Activated T-cell treated with anti-CD3 and anti-CD28 coated beads, Interleukin-2, amount 50 U/mL, for 72 hours (primary cell): Measurements from ENCODE around the gene CACNB4. TPM values are rescaled to one million over a fixed set of nuclear protein-coding genes. Genes with fewer than 3 reads are reported as not detected.

Source experiments
- ATAC-seq, 2 donors: fragments of 150-1000 bp; cut with Tn5 transposase; replicated peaks in 1 of 2; 2 replicates each; pipeline ENCODE4 v1.10.0; 2021; ENCODE audit warnings: moderate library complexity in 2 of 2, mild to moderate bottlenecking in 1 of 2
- DNase-seq, 2 donors: peaks; one replicate each; pipeline ENCODE4 v3.0.0; 2021 to 2022; ENCODE audit warnings: mixed read lengths in 1 of 2
- H3K27ac Mint-ChIP-seq: one replicate; pipeline ENCODE4 v1.8.0; 2022; ENCODE audit warnings: mild to moderate bottlenecking, moderate library complexity, mixed read lengths
- H3K27me3 Mint-ChIP-seq: one replicate; pipeline ENCODE4 v1.8.0; 2022; ENCODE audit warnings: low read depth, mixed read lengths
- H3K36me3 Mint-ChIP-seq, 2 donors: one replicate each; pipeline ENCODE4 v1.8.0; 2022; ENCODE audit warnings: mixed read lengths in 2 of 2, mild to moderate bottlenecking in 1 of 2; ENCODE audit not compliant: insufficient read depth in 2 of 2
- H3K4me1 Mint-ChIP-seq: one replicate; pipeline ENCODE4 v1.8.0; 2022; ENCODE audit warnings: low read depth, mixed read lengths
- H3K4me3 Mint-ChIP-seq, 2 donors: one replicate each; pipeline ENCODE4 v1.8.0; 2022; ENCODE audit warnings: mild to moderate bottlenecking in 2 of 2, mixed read lengths in 2 of 2, moderate library complexity in 2 of 2
- H3K9me3 Mint-ChIP-seq, 2 donors: one replicate each; pipeline ENCODE4 v1.8.0; 2022; ENCODE audit warnings: mixed read lengths in 2 of 2
- total RNA-seq, 2 donors: library from RNA; stranded (reverse); gene quantifications; one replicate each; pipeline ENCODE4 v1.2.3, GENCODE V29; 2022

CACNB4 gene
- total RNA-seq, 2 donors from 2014 or later: 0.31 to 0.56 TPM

GRCh38 chr2:151869291-151869690 lies 229.6 kb downstream of the CACNB4 start:
- no peak overlapping the region for H3K4me3 Mint-ChIP-seq
- H3K4me1 Mint-ChIP-seq: no peaks in the 10 kb centered on the region
- H3K27ac Mint-ChIP-seq: no peak overlapping the region
- H3K27me3 Mint-ChIP-seq: peaks cover 12% of the 10 kb centered on the region
- H3K9me3 Mint-ChIP-seq: no peaks in the 10 kb centered on the region
- no peaks in the 10 kb centered on the region for H3K36me3 Mint-ChIP-seq
- DNase-seq (no peak), ATAC-seq (no peak)

- Mint-ChIP-seq H3K9me3 (no peaks in the 10 kb centered on the region), H3K27ac (no peak overlapping the region), H3K27me3 (peaks cover 6% of the 10 kb centered on the region), H3K4me3 (no peak overlapping the region), H3K36me3 (no peaks in the 10 kb centered on the region), H3K4me1 (no peaks in the 10 kb centered on the region)
- DNase-seq: no peak
- ATAC-seq: no peak
These were observed 236.1 kb downstream of the CACNB4 start for GRCh38 chr2:151862700-151863099.

DNA sequence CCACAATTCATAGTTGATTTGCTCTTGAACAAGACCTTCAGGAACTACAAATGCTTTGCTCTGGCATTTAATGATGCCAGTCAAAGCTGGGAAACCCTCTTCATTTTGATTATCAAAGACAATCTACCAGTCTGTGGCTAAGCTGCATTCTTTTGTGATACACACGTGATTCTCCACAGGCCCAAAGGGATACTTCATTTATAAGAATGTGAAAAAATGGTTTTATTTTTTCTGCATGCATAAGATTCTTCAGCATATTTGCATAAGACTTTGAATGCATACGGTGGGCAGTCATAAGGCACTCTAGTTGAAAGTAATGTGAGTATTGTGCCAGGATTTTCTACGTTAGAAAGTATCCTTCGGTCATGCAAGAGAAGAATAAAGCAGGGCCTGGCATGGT lies 237.7 kb downstream of the CACNB4 start:
- Mint-ChIP-seq H3K27ac (no peak overlapping the region), H3K4me3 (no peak overlapping the region), H3K27me3 (peaks cover 1% of the 10 kb centered on the region), H3K36me3 (no peaks in the 10 kb centered on the region), H3K4me1 (no peaks in the 10 kb centered on the region), H3K9me3 (no peaks in the 10 kb centered on the region)
- no peak for ATAC-seq
- no peak for DNase-seq

- no peaks in the 10 kb centered on the region for H3K4me1 Mint-ChIP-seq
- no peaks in the 10 kb centered on the region for H3K36me3 Mint-ChIP-seq
- H3K4me3 Mint-ChIP-seq: no peak overlapping the region
- no peak for ATAC-seq
- H3K27me3 Mint-ChIP-seq: no peaks in the 10 kb centered on the region
- DNase-seq: no peak
- H3K9me3 Mint-ChIP-seq: no peaks in the 10 kb centered on the region
- no peak overlapping the region for H3K27ac Mint-ChIP-seq
These were observed 238.2 kb downstream of the CACNB4 start for GRCh38 chr2:151860613-151861146.

DNA sequence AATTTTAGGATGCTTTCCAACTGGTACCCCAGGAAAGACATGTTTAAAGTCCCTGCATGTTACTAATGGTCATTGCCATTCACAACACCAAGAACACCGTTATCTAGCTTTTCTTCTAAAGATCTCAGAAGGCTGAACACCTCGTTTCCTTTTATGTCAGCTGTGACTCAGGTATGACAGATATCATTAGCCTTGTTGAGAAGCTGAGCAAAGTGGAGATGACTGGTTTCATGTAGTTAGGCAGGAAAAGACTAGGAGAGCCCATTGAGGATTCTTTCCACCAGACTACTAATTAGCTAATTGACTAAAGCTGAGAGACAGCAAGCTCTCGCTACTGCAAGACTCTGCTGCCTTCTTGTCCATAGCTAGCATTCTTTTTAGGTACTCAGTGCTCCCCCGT lies 238.6 kb downstream of the CACNB4 start:
- peak in 1 of 2 donors; percentile 59 for ATAC-seq
- no peak overlapping the region for H3K4me3 Mint-ChIP-seq
- H3K36me3 Mint-ChIP-seq: no peaks in the 10 kb centered on the region
- H3K27me3 Mint-ChIP-seq: no peaks in the 10 kb centered on the region
- H3K4me1 Mint-ChIP-seq: no peaks in the 10 kb centered on the region
- no peak overlapping the region for H3K27ac Mint-ChIP-seq
- DNase-seq: no peak
- H3K9me3 Mint-ChIP-seq: no peaks in the 10 kb centered on the region

GRCh38 chr2:151857650-151858049 lies 241.2 kb downstream of the CACNB4 start:
- no peak overlapping the region for H3K4me3 Mint-ChIP-seq

GRCh38 chr2:151855111-151855510 lies 243.7 kb downstream of the CACNB4 start:
- Mint-ChIP-seq H3K27ac (no peak overlapping the region), H3K36me3 (no peaks in the 10 kb centered on the region), H3K27me3 (no peaks in the 10 kb centered on the region), H3K9me3 (no peaks in the 10 kb centered on the region), H3K4me3 (no peak overlapping the region), H3K4me1 (peaks cover 5% of the 10 kb centered on the region)
- ATAC-seq (no peak), DNase-seq (no peak)

More at GRCh38 chr2:151857650-151858049, 241.2 kb downstream of the CACNB4 start:
- Mint-ChIP-seq H3K4me1 (peaks cover 5% of the 10 kb centered on the region), H3K36me3 (no peaks in the 10 kb centered on the region), H3K9me3 (no peaks in the 10 kb centered on the region), H3K27me3 (no peaks in the 10 kb centered on the region), H3K27ac (no peak overlapping the region)
- ATAC-seq (peak in 1 of 2 donors; percentile 27), DNase-seq (no peak)

DNA sequence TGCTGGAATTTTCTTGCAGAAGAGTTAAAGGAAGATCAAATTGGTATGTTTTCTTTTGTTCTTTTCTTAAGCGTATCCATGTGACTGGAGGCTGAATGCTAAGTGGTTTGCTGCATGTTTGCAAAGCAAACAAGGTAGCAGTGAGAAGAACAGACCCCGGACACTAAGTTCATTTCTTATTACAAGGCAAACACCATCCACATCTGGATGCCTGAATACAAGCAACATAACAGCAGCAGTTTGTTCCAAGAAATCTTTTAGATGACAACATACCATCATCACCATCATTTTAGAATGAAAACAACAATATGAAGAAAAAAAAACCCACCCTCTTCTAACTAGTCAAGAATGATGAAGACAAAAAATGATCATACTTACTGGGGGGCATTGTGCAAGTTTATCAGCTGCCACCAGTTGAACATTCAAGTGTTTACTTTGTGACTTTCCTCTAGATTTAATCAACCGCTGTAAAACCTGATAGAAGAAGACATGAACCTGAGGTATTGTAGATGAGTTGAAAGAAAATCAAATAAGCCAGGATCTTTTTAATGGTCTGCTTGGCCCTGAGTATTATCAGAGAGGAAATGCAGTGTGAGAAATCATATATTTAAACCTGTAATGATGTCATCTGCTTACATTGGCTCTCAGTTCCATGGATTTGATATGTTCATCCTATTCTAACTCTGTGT lies 245.6 kb downstream of the CACNB4 start:
- Mint-ChIP-seq H3K9me3 (no peaks in the 10 kb centered on the region), H3K27me3 (no peaks in the 10 kb centered on the region), H3K4me3 (no peak overlapping the region), H3K36me3 (no peaks in the 10 kb centered on the region), H3K4me1 (peaks cover 5% of the 10 kb centered on the region), H3K27ac (no peak overlapping the region)
- DNase-seq (no peak), ATAC-seq (no peak)

DNA sequence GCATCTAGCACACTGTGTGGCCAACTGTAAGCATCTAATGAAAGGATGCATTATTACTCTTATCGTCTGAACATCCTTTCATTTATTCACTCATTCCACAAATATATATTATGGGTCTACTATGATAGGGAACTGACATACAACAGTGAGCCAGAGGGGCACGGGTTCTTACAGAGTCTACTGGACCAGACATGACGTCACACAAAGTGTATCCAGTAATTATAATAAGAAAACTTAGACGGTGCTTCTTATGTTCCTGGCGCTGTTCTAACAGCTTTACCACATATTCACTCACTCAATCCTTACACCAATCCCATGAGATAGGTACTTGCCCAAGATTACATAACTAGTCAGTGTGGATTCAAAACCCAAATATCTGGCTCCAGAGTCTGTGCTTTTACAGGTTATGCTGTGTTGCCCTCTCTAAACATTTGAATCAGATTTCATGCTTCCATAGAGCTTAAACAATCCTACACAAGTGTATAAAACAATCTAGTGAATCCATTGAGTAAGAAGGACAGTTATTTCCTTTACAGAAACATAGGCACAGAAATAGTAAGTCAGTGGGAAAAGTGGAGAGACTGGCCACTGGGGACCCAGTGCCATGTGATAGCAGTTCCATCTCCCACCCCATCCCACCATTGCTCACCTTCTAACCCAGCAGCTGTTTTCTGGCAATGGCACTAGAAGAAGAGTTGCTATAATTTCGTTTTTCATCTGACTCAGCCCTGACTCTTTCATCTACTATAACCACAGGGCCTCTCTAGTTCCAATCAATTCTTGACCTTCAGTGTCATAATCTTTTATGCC lies 246.4 kb downstream of the CACNB4 start:
- Mint-ChIP-seq H3K27ac (no peak overlapping the region), H3K9me3 (no peaks in the 10 kb centered on the region), H3K36me3 (no peaks in the 10 kb centered on the region), H3K4me1 (peaks cover 5% of the 10 kb centered on the region), H3K27me3 (no peaks in the 10 kb centered on the region), H3K4me3 (no peak overlapping the region)
- DNase-seq (no peak), ATAC-seq (no peak)

GRCh38 chr2:151851761-151852160 lies 247.1 kb downstream of the CACNB4 start:
- no peak overlapping the region for H3K4me3 Mint-ChIP-seq
- ATAC-seq (no peak), DNase-seq (no peak)
- H3K9me3 Mint-ChIP-seq: no peaks in the 10 kb centered on the region
- no peak overlapping the region for H3K27ac Mint-ChIP-seq
- H3K4me1 Mint-ChIP-seq: peaks cover 5% of the 10 kb centered on the region
- no peaks in the 10 kb centered on the region for H3K36me3 Mint-ChIP-seq
- H3K27me3 Mint-ChIP-seq: no peaks in the 10 kb centered on the region

GRCh38 chr2:151849413-151850010 lies 249.3 kb downstream of the CACNB4 start:
- ATAC-seq (no peak), DNase-seq (no peak)
- Mint-ChIP-seq H3K9me3 (no peaks in the 10 kb centered on the region), H3K27me3 (no peaks in the 10 kb centered on the region), H3K4me1 (peaks cover 5% of the 10 kb centered on the region), H3K27ac (no peak overlapping the region), H3K4me3 (no peak overlapping the region), H3K36me3 (no peaks in the 10 kb centered on the region)

DNA sequence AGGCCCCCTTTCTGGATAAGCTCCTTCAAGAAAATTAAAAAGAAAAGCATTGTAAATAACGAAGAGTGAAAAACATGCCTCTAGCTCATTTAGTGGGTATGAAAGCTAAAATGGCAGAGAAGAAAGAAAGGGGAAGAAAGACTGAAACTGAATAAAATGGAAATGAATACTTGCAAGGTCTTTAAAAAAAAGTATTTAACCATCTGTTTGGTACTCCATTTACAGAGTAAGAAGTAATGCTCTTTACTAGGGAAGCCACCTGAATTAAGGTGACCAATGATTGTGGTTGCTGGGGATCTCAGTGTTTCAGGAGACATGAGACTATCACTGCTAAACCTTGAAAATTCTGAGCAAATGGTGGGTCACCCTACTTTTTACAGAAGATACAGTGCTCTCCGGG lies 253.0 kb downstream of the CACNB4 start:
- ATAC-seq (no peak), DNase-seq (no peak)
- no peaks in the 10 kb centered on the region for H3K36me3 Mint-ChIP-seq
- peaks cover 6% of the 10 kb centered on the region for H3K4me1 Mint-ChIP-seq
- H3K27me3 Mint-ChIP-seq: no peaks in the 10 kb centered on the region
- H3K9me3 Mint-ChIP-seq: no peaks in the 10 kb centered on the region
- H3K4me3 Mint-ChIP-seq: no peak overlapping the region
- H3K27ac Mint-ChIP-seq: no peak overlapping the region

- no peak overlapping the region for H3K4me3 Mint-ChIP-seq
- no peaks in the 10 kb centered on the region for H3K9me3 Mint-ChIP-seq
- H3K4me1 Mint-ChIP-seq: peaks cover 6% of the 10 kb centered on the region
- no peak for ATAC-seq
- no peak overlapping the region for H3K27ac Mint-ChIP-seq
- no peaks in the 10 kb centered on the region for H3K36me3 Mint-ChIP-seq
- no peak for DNase-seq
- H3K27me3 Mint-ChIP-seq: no peaks in the 10 kb centered on the region
These were observed 253.4 kb downstream of the CACNB4 start for GRCh38 chr2:151845481-151845880.
